A673 (cell line): Measurements from ENCODE around the gene SPINT1.

Source experiments
- CTCF ChIP-seq: fragments of 300-800, 200-600 bp; sonication (generic); conservative IDR thresholded peaks from 2 replicates; pipeline ENCODE4 v1.5.1; 2017; ENCODE audit warnings: low read depth, mild to moderate bottlenecking, antibody characterized with exemption, low read length, moderate library complexity, mixed read lengths
- EZH2 ChIP-seq: fragments of 200-600 bp; sonication (generic); IDR thresholded peaks from 2 replicates; pipeline ENCODE4 v1.6.1; 2017; ENCODE audit warnings: borderline replicate concordance, low read depth, mild to moderate bottlenecking, mixed read lengths, antibody characterized with exemption, low read length; ENCODE audit not compliant: poor library complexity, severe bottlenecking

- TF ChIP-seq CTCF (no peak), EZH2 (no peak)
Measured at GRCh38 chr15:40812721-40813425, 31.0 kb upstream of the SPINT1 start.
